ENCODE measurements around the gene MCF2L2. TPM values are rescaled to one million over a fixed set of nuclear protein-coding genes. Genes with fewer than 3 reads are reported as not detected.

The MCF2L2 gene
- total and polyA plus RNA-seq, 3 donors from 2014 or later, result 6.8 to 24.2 (median 14.6) TPM

DNA sequence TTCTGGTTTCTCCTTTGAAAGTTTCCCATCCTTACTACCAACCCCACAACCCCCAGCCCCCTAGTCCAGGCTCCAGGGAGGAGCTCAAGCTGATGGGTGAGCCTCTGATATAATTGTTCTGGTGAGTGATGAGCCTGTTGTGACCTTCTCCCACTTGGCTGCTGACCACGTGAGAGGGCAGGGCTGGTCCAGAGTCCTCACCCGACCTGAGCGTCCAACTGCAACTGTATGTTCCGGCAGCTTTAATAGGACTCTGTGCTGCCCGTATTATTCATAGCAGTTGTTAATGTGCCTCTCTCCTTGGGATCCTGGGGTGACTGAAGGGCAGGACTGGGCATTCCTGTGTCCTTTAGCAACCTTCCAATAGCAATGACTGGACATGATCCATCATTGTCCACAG, 119.1 kb downstream of the MCF2L2 start:
- no peak for TF ChIP-seq POLR2A (IDR thresholded peaks at IDR 0.05)
- TF ChIP-seq, protein P1, sequence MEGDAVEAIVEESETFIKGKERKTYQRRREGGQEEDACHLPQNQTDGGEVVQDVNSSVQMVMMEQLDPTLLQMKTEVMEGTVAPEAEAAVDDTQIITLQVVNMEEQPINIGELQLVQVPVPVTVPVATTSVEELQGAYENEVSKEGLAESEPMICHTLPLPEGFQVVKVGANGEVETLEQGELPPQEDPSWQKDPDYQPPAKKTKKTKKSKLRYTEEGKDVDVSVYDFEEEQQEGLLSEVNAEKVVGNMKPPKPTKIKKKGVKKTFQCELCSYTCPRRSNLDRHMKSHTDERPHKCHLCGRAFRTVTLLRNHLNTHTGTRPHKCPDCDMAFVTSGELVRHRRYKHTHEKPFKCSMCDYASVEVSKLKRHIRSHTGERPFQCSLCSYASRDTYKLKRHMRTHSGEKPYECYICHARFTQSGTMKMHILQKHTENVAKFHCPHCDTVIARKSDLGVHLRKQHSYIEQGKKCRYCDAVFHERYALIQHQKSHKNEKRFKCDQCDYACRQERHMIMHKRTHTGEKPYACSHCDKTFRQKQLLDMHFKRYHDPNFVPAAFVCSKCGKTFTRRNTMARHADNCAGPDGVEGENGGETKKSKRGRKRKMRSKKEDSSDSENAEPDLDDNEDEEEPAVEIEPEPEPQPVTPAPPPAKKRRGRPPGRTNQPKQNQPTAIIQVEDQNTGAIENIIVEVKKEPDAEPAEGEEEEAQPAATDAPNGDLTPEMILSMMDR (IDR thresholded peaks at IDR 0.05), result no peak
- H3K4me1 ChIP-seq, result no peaks in the 10 kb centered on the region
- 69% methylated on average over 5 of the region's 5 CpGs for WGBS, 2 donors
- H3K36me3 ChIP-seq (ENCODE audit: low read depth, missing control alignments), result no peaks in the 10 kb centered on the region
- H3K9me3 ChIP-seq, result no peaks in the 10 kb centered on the region
- no peak overlapping the region for H3K4me3 ChIP-seq
- H3K27ac ChIP-seq, result no peak overlapping the region
- no peak for DNase-seq
- intact Hi-C loops (cut with DNase I; ENCODE audit: low total_unique reads), result no loop called here
- H3K27me3 ChIP-seq, result no peaks in the 10 kb centered on the region

DNA sequence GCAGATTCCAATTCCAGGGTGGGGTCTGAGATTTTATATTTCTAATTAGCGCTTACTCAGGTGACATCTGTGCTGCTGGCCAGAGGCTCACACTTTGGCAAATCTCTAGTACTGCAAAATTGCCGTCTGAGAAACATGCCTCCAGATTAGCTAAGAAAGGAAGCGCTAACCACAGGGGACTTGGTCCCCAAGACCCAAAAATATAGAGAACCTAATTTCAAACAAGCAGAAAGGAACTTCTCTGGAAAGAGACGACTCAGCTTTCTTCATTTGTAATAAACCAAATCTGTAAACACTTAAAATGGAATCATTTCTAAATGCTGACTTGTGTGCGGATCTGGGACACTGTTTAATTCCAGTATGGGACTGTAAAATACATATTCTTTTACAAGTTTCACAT, 119.7 kb downstream of the MCF2L2 start:
- DNase-seq, result no peak
- intact Hi-C loops (cut with DNase I; ENCODE audit: low total_unique reads), result no loop called here
- H3K36me3 ChIP-seq (ENCODE audit: low read depth, missing control alignments), result no peaks in the 10 kb centered on the region
- TF ChIP-seq, protein P1 (IDR thresholded peaks at IDR 0.05), result no peak
- no peak for TF ChIP-seq POLR2A (IDR thresholded peaks at IDR 0.05)
- no peaks in the 10 kb centered on the region for H3K9me3 ChIP-seq
- no peaks in the 10 kb centered on the region for H3K27me3 ChIP-seq
- no peak overlapping the region for H3K27ac ChIP-seq
- 86 to 92% methylated on average over 5 of the region's 5 CpGs for WGBS, 2 donors
- H3K4me1 ChIP-seq, result no peaks in the 10 kb centered on the region
- no peak overlapping the region for H3K4me3 ChIP-seq

DNA sequence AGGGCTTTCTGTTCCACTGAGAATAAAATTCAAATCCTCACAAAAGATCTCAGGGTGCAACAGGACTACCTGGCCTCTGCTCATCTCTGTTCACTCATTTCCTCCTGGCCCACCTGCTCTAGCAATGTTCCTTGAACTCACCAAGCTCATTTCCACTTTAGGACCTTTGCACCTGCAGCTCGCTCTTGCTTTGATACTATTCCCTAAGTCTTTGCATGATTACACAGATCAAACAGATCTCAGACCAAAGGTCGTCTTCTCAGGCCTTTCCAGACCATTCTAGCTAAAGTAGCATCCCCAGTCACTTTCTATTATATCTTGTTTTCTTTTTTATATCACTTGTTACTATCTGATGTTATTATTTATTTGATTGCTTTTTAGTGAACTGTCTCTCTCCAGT, 120.7 kb downstream of the MCF2L2 start:
- Histone ChIP-seq H3K9me3 (no peaks in the 10 kb centered on the region), H3K4me3 (no peak overlapping the region), H3K4me1 (no peaks in the 10 kb centered on the region), H3K36me3 (ENCODE audit: low read depth, missing control alignments) (no peaks in the 10 kb centered on the region), H3K27ac (no peak overlapping the region), H3K27me3 (no peaks in the 10 kb centered on the region)
- WGBS, 2 donors, result 93 to 97% methylated on average over 2 of the region's 2 CpGs
- DNase-seq, result no peak
- TF ChIP-seq POLR2A (IDR thresholded peaks at IDR 0.05), result no peak
- TF ChIP-seq, protein P1 (IDR thresholded peaks at IDR 0.05), result no peak
- intact Hi-C loops (cut with DNase I; ENCODE audit: low total_unique reads), result no loop called here

DNA sequence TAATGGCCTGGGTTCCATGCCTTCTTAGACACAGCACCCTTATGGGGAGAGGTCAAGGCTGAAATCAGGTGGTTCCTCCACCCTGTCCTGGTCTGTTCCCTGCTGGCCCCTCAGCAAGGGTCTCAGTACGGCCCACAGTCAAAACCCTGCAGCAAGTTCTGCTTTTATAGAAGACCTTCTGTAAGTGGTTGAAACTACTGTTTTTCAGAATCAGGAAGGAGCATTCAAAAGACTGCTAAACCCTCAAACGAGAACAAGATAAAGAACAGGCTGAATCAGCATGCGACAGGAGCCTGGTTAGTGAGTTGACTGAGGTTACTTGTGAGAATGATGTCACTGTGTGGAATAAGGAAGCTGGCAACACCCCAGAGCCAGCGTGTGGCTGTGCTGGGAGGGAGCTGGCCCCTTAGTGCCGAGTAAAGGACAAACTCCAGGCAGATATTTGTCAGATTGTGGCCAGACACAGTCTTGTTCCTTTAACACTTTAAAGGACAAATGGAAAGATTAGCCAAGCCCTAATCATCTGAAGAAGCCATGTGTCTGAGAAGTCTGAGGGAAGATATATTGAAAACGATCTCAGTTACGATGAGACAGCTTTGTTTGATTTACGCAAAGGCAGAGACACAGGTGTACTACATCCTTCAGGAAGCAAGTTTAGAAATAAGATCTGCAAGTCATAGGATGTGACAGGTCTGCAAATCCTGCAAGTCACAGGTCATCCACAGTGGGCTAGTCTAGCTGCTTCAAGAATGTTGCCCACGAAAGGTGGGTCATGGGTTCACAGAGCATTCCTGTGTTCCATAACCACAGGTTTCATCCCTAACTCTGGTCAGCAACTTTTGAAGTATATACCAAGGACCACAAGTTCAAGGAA, 121.4 kb downstream of the MCF2L2 start:
- Histone ChIP-seq H3K27me3 (no peaks in the 10 kb centered on the region), H3K27ac (no peak overlapping the region), H3K36me3 (ENCODE audit: low read depth, missing control alignments) (no peaks in the 10 kb centered on the region), H3K4me3 (no peak overlapping the region), H3K4me1 (no peaks in the 10 kb centered on the region), H3K9me3 (no peaks in the 10 kb centered on the region)
- TF ChIP-seq POLR2A (IDR thresholded peaks at IDR 0.05), result no peak
- TF ChIP-seq, protein P1 (IDR thresholded peaks at IDR 0.05), result no peak
- intact Hi-C loops (cut with DNase I; ENCODE audit: low total_unique reads), result no loop called here
- DNase-seq, result peak; percentile 53
- WGBS, 2 donors, result 68% methylated on average over 9 of the region's 9 CpGs

DNA sequence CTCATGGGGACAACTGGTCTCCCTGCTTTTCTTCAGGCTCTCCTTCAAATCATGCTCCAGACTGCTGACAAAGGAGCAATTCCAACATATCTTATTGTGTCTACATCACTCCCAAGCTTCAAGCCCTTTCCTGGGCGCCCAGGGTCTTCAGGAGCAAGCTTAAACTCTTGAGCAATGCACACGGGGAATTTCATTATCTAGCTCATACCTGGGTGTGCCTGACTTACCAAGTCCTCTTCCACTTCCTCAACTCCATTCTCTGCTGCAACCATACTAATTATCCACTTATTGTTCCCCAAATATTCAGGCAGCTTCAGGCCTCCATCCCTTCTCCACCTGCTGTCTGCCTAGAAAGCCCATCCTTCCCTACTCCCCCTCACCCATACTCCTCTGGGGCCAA, 124.7 kb downstream of the MCF2L2 start:
- H3K9me3 ChIP-seq, result no peaks in the 10 kb centered on the region
- intact Hi-C loops (cut with DNase I; ENCODE audit: low total_unique reads), result no loop called here

More for the DNA sequence above, 124.7 kb downstream of the MCF2L2 start:
- 90 to 98% methylated on average over 2 of the region's 2 CpGs for WGBS, 2 donors
- no peak overlapping the region for H3K27ac ChIP-seq
- no peaks in the 10 kb centered on the region for H3K27me3 ChIP-seq
- no peak for TF ChIP-seq POLR2A (IDR thresholded peaks at IDR 0.05)
- TF ChIP-seq, protein P1 (IDR thresholded peaks at IDR 0.05), result no peak
- no peaks in the 10 kb centered on the region for H3K36me3 ChIP-seq (ENCODE audit: low read depth, missing control alignments)
- DNase-seq, result no peak
- no peaks in the 10 kb centered on the region for H3K4me1 ChIP-seq
- no peak overlapping the region for H3K4me3 ChIP-seq
